ENCODE results near the gene EPB41L2.

EPB41L2 gene

GRCh38 chr6:131060311-131060710, 2.7 kb downstream of the EPB41L2 start:
- TF ChIP-seq CTCF (IDR thresholded peaks at IDR 0.05) = no peak

- no peak for TF ChIP-seq CTCF (IDR thresholded peaks at IDR 0.05)
These were observed 3.6 kb downstream of the EPB41L2 start for GRCh38 chr6:131059486-131059885.

GRCh38 chr6:131058236-131058635, 4.8 kb downstream of the EPB41L2 start:
- TF ChIP-seq CTCF (IDR thresholded peaks at IDR 0.05) = no peak

GRCh38 chr6:131054392-131055250, 8.4 kb downstream of the EPB41L2 start:
- TF ChIP-seq CTCF (IDR thresholded peaks at IDR 0.05) = no peak

GRCh38 chr6:131053546-131054240, 9.4 kb downstream of the EPB41L2 start:
- TF ChIP-seq CTCF (IDR thresholded peaks at IDR 0.05) = no peak

- TF ChIP-seq CTCF (IDR thresholded peaks at IDR 0.05) = no peak
These were observed 10.9 kb downstream of the EPB41L2 start for GRCh38 chr6:131052181-131052580.

- no peak for TF ChIP-seq CTCF (IDR thresholded peaks at IDR 0.05)
These were observed 11.7 kb downstream of the EPB41L2 start for GRCh38 chr6:131051341-131051740.
